H9 (cell line): ENCODE data around the gene CTPS2. TPM values are rescaled to one million over a fixed set of nuclear protein-coding genes. Genes with fewer than 3 reads are reported as not detected.

Experiments used
- DNase-seq: peaks from one replicate; pipeline ENCODE4 v3.0.0-alpha.2; 2017
- H2AFZ ChIP-seq: one replicate; pipeline ENCODE4 v1.6.1; 2013; ENCODE audit warnings: mild to moderate bottlenecking, low read length, control low read depth, moderate library complexity
- H2AK5ac ChIP-seq: 2 replicates; pipeline ENCODE4 v1.6.1; 2013; ENCODE audit warnings: low read length, control low read depth, mixed read lengths; ENCODE audit not compliant: insufficient read length
- H2BK120ac ChIP-seq: one replicate; pipeline ENCODE4 v1.6.1; 2013; ENCODE audit warnings: low read depth, mild to moderate bottlenecking, low read length, control low read depth, inconsistent platforms; ENCODE audit not compliant: poor library complexity, severe bottlenecking
- H2BK12ac ChIP-seq: 2 replicates; pipeline ENCODE4 v1.6.1; 2013; ENCODE audit warnings: low read length, control low read depth, mixed read lengths, low read depth; ENCODE audit not compliant: insufficient read length
- H2BK15ac ChIP-seq: 2 replicates; pipeline ENCODE4 v1.6.1; 2013; ENCODE audit warnings: low read depth, low read length, control low read depth
- H2BK20ac ChIP-seq: one replicate; pipeline ENCODE4 v1.6.1; 2013; ENCODE audit warnings: low read depth, mild to moderate bottlenecking, low read length, control low read depth, inconsistent platforms; ENCODE audit not compliant: poor library complexity, severe bottlenecking
- H2BK5ac ChIP-seq: 2 replicates; pipeline ENCODE4 v1.6.1; 2013; ENCODE audit warnings: low read length, control low read depth, mixed read lengths; ENCODE audit not compliant: insufficient read length
- H3K14ac ChIP-seq: 2 replicates; pipeline ENCODE4 v1.6.1; 2013; ENCODE audit warnings: low read length, control low read depth; ENCODE audit not compliant: insufficient read depth
- H3K18ac ChIP-seq: 2 replicates; pipeline ENCODE4 v1.6.1; 2013; ENCODE audit warnings: low read depth, mild to moderate bottlenecking, mixed read lengths, low read length, control low read depth; ENCODE audit not compliant: insufficient read length
- H3K23ac ChIP-seq: 2 replicates; pipeline ENCODE4 v1.6.1; 2013; ENCODE audit warnings: low read length, control low read depth, mixed read lengths, low read depth; ENCODE audit not compliant: insufficient read length
- H3K23me2 ChIP-seq: 2 replicates; pipeline ENCODE4 v1.6.1; 2013; ENCODE audit warnings: low read depth, mild to moderate bottlenecking, mixed read lengths, low read length, control low read depth; ENCODE audit not compliant: insufficient read length, poor library complexity, severe bottlenecking
- H3K27ac ChIP-seq: 2 replicates; pipeline ENCODE4 v1.5.1; 2013; ENCODE audit warnings: low read length, control low read depth, mixed read lengths, low read depth; ENCODE audit not compliant: insufficient read length
- H3K27me3 ChIP-seq: 2 replicates; pipeline ENCODE4 v1.6.1; 2013; ENCODE audit warnings: low read length, control low read depth, inconsistent platforms; ENCODE audit not compliant: insufficient read depth
- H3K4ac ChIP-seq: 2 replicates; pipeline ENCODE4 v1.6.1; 2013; ENCODE audit warnings: low read depth, mild to moderate bottlenecking, control low read depth, inconsistent platforms, low read length, moderate library complexity
- H3K4me1 ChIP-seq: 2 replicates; pipeline ENCODE4 v1.6.1; 2013; ENCODE audit warnings: low read length, control low read depth, inconsistent platforms; ENCODE audit not compliant: insufficient read depth
- H3K4me2 ChIP-seq: 2 replicates; pipeline ENCODE4 v1.6.1; 2013; ENCODE audit warnings: low read length, control low read depth, mixed read lengths; ENCODE audit not compliant: insufficient read length, insufficient read depth
- H3K56ac ChIP-seq: 2 replicates; pipeline ENCODE4 v1.6.1; 2013; ENCODE audit warnings: low read depth, mild to moderate bottlenecking, mixed read lengths, low read length, control low read depth; ENCODE audit not compliant: insufficient read length
- H3K79me1 ChIP-seq: 2 replicates; pipeline ENCODE4 v1.6.1; 2013; ENCODE audit warnings: low read depth, mild to moderate bottlenecking, moderate library complexity, low read length, control low read depth, inconsistent platforms; ENCODE audit not compliant: insufficient read depth, poor library complexity, severe bottlenecking
- H3K79me2 ChIP-seq: 2 replicates; pipeline ENCODE4 v1.6.1; 2013; ENCODE audit warnings: low read length, control low read depth, inconsistent platforms; ENCODE audit not compliant: insufficient read depth
- H3K9ac ChIP-seq: 2 replicates; pipeline ENCODE4 v1.6.1; 2013; ENCODE audit warnings: low read length, control low read depth, mixed read lengths; ENCODE audit not compliant: insufficient read length; ENCODE audit errors: extremely low read depth
- H3K9me3 ChIP-seq: one replicate; pipeline ENCODE4 v1.6.1; 2013; ENCODE audit warnings: low read depth, low read length, inconsistent platforms; ENCODE audit not compliant: control insufficient read depth
- H3T11ph ChIP-seq: one replicate; pipeline ENCODE4 v1.6.1; 2013; ENCODE audit warnings: mild to moderate bottlenecking, low read length, control low read depth, inconsistent platforms
- H4K20me1 ChIP-seq: one replicate; pipeline ENCODE4 v1.6.1; 2013; ENCODE audit not compliant: control insufficient read depth, insufficient read length, insufficient read depth
- H4K5ac ChIP-seq: 2 replicates; pipeline ENCODE4 v1.6.1; 2013; ENCODE audit warnings: low read depth, mild to moderate bottlenecking, mixed read lengths, low read length, control low read depth; ENCODE audit not compliant: insufficient read length
- H4K8ac ChIP-seq: replicated peaks from 2 replicates; pipeline ENCODE4 v1.6.1; 2013; ENCODE audit warnings: low read length, control low read depth, mixed read lengths, low read depth; ENCODE audit not compliant: insufficient read length
- H4K91ac ChIP-seq: 2 replicates; pipeline ENCODE4 v1.6.1; 2013; ENCODE audit warnings: low read depth, mild to moderate bottlenecking, moderate library complexity, mixed read lengths, low read length, control low read depth; ENCODE audit not compliant: insufficient read length
- H3K27ac Mint-ChIP-seq, 3 experiments: 2 replicates in 2 of 3; 3 replicates in 1 of 3; pipeline ENCODE4 v1.8.0; 2020 to 2021; ENCODE audit warnings: mixed read lengths in 3 of 3, mild to moderate bottlenecking in 1 of 3, moderate library complexity in 1 of 3
- H3K27me3 Mint-ChIP-seq: 2 replicates; pipeline ENCODE4 v1.8.0; 2021; ENCODE audit warnings: low read depth, mild to moderate bottlenecking, moderate library complexity, mixed read lengths
- H3K36me3 Mint-ChIP-seq, 3 experiments: 2 replicates in 2 of 3; 3 replicates in 1 of 3; pipeline ENCODE4 v1.8.0; 2020 to 2021; ENCODE audit warnings: low read depth in 3 of 3, mixed read lengths in 3 of 3; ENCODE audit not compliant: insufficient read depth in 1 of 3
- H3K4me1 Mint-ChIP-seq, 2 experiments: 2 replicates each; pipeline ENCODE4 v1.8.0; 2020; ENCODE audit warnings: mixed read lengths in 2 of 2
- H3K4me3 Mint-ChIP-seq, 2 experiments: 2 replicates in 1 of 2; 3 replicates in 1 of 2; pipeline ENCODE4 v1.8.0; 2020 to 2021; ENCODE audit warnings: mild to moderate bottlenecking in 2 of 2, mixed read lengths in 2 of 2, moderate library complexity in 1 of 2
- H3K9me3 Mint-ChIP-seq, 2 experiments: 2 replicates in 1 of 2; 3 replicates in 1 of 2; pipeline ENCODE4 v1.8.0; 2020; ENCODE audit warnings: mild to moderate bottlenecking in 2 of 2, mixed read lengths in 2 of 2, moderate library complexity in 1 of 2
- WGBS: extraction: QIAGEN DNeasy Blood & Tissue Kit; methylation state at CpG from one replicate; pipeline ENCODE4 v1.1.7; 2013; ENCODE audit warnings: missing lambda C conversion rate, low lambda C conversion rate, mixed read lengths; ENCODE audit not compliant: insufficient read length; ENCODE audit errors: extremely low coverage; 5-methylcytosine and 5-hydroxymethylcytosine counted together
- total RNA-seq: library from RNA; stranded (reverse); gene quantifications from 2 replicates; pipeline ENCODE4 v1.2.1, GENCODE V29; 2021
- TF ChIP-seq, protein P1 (sequence below): fragments of 200-600 bp; sonication (generic); conservative IDR thresholded peaks from 3 replicates; pipeline ENCODE4 v1.8.0; 2021; ENCODE audit warnings: antibody characterized with exemption, mild to moderate bottlenecking

Gene CTPS2
- total RNA-seq, 1 experiment from 2014 or later = 69.7 TPM

DNA sequence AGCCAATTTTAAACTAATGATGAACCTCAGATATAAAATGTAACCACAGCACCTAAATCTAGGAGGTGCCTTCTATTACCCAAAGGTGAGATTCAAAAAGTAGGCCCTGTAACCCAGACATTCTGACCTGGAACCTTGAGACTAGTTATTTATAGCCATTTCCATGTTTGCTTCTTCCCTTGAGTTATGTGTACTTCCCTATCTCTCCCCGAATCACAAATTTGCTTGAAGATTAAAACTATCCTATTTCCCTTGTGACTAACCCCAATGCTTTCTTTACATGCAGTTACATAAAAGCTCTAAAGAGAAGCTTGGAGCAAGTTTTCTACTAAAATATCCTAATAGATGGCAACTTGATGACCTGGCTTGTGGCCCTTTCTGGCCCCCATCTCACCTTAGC is 95.1 kb downstream of the CTPS2 start:
- H4K5ac ChIP-seq = no peak overlapping the region
- Mint-ChIP-seq H3K4me1 (peaks cover 18 to 29% of the 10 kb centered on the region in 2 experiments), H3K27me3 (no peaks in the 10 kb centered on the region), H3K27ac (no peak overlapping the region), H3K36me3 (peaks cover 55 to 81% (median 75%) of the 10 kb centered on the region in 3 experiments), H3K4me3 (no peak overlapping the region), H3K9me3 (0 out of 5 replicates have a peak, but pooled peaks cover 0 to 3% of the 10 kb centered on the region in 2 experiments)
- H2BK12ac ChIP-seq = no peak overlapping the region
- no peak overlapping the region for H3K9ac ChIP-seq
- peaks cover 8% of the 10 kb centered on the region; the same call in 1 of the 2 replicates for H3K4me1 ChIP-seq
- H3K18ac ChIP-seq = no peak overlapping the region
- H3K27ac ChIP-seq = no peak overlapping the region
- H2AK5ac ChIP-seq = no peak overlapping the region
- no peaks in the 10 kb centered on the region for H3K27me3 ChIP-seq
- WGBS = no CpG with 5 or more reads among the region's 1 CpG
- no peaks in the 10 kb centered on the region for H4K20me1 ChIP-seq
- H3T11ph ChIP-seq = no peak overlapping the region
- H2AFZ ChIP-seq = no peak overlapping the region
- no peak overlapping the region for H4K8ac ChIP-seq
- no peak overlapping the region for H2BK120ac ChIP-seq
- H3K79me1 ChIP-seq = no peaks in the 10 kb centered on the region
- no peak overlapping the region for H3K14ac ChIP-seq
- no peak overlapping the region for H3K4me2 ChIP-seq
- no peak overlapping the region for H3K23ac ChIP-seq
- no peak for DNase-seq
- no peak overlapping the region for H3K56ac ChIP-seq
- H2BK5ac ChIP-seq = no peak overlapping the region
- H3K79me2 ChIP-seq = no peaks in the 10 kb centered on the region
- no peak overlapping the region for H3K4ac ChIP-seq
- H2BK15ac ChIP-seq = no peak overlapping the region
- TF ChIP-seq, protein P1, sequence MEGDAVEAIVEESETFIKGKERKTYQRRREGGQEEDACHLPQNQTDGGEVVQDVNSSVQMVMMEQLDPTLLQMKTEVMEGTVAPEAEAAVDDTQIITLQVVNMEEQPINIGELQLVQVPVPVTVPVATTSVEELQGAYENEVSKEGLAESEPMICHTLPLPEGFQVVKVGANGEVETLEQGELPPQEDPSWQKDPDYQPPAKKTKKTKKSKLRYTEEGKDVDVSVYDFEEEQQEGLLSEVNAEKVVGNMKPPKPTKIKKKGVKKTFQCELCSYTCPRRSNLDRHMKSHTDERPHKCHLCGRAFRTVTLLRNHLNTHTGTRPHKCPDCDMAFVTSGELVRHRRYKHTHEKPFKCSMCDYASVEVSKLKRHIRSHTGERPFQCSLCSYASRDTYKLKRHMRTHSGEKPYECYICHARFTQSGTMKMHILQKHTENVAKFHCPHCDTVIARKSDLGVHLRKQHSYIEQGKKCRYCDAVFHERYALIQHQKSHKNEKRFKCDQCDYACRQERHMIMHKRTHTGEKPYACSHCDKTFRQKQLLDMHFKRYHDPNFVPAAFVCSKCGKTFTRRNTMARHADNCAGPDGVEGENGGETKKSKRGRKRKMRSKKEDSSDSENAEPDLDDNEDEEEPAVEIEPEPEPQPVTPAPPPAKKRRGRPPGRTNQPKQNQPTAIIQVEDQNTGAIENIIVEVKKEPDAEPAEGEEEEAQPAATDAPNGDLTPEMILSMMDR = no peak
- H4K91ac ChIP-seq = no peak overlapping the region
- no peaks in the 10 kb centered on the region for H3K9me3 ChIP-seq
- no peaks in the 10 kb centered on the region for H3K23me2 ChIP-seq
- no peak overlapping the region for H2BK20ac ChIP-seq
